Endometrial microvascular endothelial cells (primary cell): ENCODE measurements around the gene SAP30L. TPM values are rescaled to one million over a fixed set of nuclear protein-coding genes. Genes with fewer than 3 reads are reported as not detected.

Experiments used
- in situ Hi-C: cut with HindIII; loops from 2 replicates; pipeline ENCODE4 v1.10.0; 2017; ENCODE audit warnings: low sequenced_read_pairs, low pct_unique_long_range_greater_than_20kb; ENCODE audit errors: inconsistent ontology term
- total RNA-seq: library from RNA; depleted of rRNA; stranded (reverse); fragments of >200 nt; gene quantifications from one replicate; pipeline ENCODE4 v1.2.3, GENCODE V29; 2015; ENCODE audit errors: inconsistent ontology term

Gene SAP30L
- total RNA-seq, 1 donor from 2014 or later, result 7.3 TPM

DNA sequence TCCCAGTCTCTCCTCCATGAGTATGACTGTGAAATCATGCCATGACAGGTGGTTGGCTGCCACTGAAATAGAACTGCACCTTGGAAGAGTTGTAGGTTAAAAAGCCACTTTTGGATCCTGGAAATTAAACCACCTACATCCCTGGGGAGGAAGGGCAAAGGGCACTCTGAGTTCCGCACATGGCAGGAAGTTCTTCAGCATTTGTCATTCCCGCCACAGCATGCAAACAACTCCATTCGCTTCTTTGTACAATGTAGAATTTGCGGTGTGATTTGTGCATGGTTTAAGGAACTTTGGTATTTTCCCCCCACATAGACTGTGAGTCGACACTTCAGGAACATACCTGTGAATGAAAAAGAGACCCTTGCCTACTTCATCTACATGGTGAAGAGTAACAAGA is 9.8 kb downstream of the SAP30L start:
- in situ Hi-C loops, result no loop called here

DNA sequence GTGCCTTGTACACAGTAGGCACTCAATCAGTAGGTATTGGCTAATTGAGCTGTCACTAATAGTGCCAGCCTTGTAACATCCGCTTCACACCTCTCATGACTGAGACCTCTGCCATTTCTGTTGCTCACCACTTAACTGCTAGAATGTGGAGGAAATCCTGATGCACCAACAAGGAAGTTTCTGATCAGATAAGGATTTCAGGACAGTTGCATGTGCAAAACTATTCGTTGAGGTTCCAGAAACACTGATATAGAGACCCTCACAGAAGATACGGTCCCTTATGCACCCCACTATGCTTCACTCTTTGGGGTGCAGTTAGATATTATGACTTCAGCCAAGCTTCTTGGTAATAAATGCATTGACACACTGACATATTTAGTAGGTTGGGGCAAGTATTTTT is 10.7 kb downstream of the SAP30L start:
- in situ Hi-C loops, result no loop called here

DNA sequence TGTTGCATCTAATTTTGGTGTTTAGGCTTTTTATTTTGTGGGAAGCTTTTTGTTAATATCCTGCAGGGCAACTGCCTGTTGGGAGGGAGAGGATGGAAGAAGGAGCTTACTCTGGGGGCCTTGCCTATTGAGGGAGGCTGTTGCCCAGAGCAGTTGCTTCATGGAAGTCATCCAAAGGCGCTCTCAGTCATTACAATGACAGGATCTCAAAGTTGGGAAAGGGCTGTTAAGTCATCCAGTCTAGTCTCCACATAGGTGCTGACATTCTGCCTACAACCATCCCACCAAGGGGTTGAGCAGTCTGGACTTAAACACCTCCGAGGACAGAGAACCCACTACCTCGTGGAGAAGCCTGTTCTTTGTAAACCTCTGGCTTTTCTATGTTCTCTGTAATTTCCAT is 13.2 kb downstream of the SAP30L start:
- in situ Hi-C loops, result no loop called here

- in situ Hi-C loops, result no loop called here
These were observed 14.4 kb downstream of the SAP30L start for GRCh38 chr5:154460172-154460571.

DNA sequence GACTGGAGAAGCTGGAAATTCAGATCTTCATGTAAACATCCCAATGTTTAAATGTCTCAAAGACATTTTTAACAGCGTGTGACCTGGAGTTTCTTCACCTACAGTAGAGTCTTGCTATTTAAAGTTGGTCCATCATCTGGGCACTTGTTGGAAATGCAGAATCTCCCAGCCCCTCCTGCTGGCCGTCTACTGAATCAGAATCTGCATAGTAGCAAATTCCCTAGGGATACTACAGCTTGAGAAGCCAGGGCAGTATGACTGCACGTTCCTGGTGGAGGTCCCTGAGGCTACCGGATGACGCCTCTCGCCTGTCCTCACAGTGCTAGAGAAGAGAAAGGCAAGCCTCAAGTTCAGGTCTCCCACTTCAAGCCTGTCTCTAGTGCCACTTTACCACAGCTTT is 15.7 kb downstream of the SAP30L start:
- in situ Hi-C loops, result no loop called here

DNA sequence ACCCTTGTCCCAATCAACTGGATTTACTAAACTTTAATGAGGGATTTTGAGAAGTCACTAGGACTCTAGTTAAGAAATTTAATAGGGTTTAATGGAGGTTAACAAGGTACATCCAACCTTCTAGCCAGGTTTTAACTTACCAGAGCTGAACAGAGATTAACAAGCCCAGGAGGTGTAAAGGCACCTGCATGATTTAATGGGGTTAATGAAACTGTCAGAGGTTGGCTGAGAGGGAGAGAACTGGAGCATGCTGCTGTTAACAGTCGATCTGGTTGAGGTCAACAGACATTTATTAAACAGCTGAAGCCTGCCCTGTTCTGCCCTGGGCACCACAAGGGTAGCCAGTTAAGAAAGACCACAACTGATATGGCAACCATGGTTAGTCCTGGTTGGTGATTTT is 18.6 kb downstream of the SAP30L start:
- in situ Hi-C loops, result no loop called here

DNA sequence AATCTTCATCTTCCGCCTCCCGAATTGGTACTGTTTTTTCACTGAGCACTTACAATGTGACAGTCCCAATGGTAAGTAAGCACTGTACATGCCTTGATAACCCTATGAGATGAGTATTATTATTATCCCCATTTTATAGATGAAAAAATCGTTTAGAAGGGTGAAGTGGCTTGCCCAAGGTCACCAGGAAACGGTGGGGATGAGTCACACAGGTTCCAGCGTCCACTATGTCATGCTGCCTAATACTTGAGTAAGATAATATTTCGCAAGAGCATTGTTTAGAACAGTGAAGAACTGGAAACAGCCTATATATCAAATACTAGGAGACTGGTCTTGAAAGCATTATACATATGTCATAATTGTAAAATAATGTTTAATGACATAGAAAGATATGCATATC is 19.4 kb downstream of the SAP30L start:
- in situ Hi-C loops, result no loop called here

DNA sequence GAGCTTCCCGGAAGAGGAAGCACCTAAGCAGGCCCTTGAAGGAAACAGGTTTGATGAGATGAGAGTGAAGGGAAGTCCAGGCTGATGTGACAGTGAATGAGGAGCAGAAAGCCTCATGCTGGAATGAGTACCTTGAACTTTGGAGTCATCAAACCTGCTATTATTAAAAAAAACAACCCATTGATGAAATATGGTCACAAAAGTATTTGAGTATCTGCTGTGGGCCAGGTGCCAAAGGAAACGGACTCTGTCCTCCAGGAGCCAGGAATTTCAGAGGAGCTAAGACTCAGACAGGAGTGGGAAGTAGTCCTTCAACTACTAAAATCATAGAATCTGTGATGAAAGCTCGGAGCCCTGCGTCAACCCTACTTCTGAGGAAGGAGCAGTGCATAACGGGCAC is 20.4 kb downstream of the SAP30L start:
- in situ Hi-C loops, result no loop called here

GRCh38 chr5:154466671-154467070 is 20.9 kb downstream of the SAP30L start:
- in situ Hi-C loops, result no loop called here

GRCh38 chr5:154467655-154468354 is 22.0 kb downstream of the SAP30L start:
- in situ Hi-C loops, result no loop called here

DNA sequence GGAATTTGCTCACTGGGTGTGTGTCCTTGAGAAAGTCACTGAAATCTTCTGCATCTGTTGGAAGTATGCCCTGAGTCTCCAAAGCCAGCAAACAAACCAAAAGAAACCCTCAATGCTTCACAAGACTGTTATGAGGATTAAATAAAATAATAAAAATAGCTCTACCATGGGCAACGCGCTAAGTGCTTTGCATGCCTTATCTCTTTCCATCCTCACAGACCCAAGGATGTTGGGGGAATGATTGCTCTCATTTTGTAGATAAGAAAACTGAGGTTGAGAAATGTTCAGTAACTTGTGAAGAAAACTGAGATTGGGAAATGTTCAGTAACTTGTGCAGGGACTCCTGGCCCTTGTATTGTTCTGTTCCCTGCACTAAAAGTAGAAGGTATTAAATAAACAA is 24.3 kb downstream of the SAP30L start:
- in situ Hi-C loops, result no loop called here

DNA sequence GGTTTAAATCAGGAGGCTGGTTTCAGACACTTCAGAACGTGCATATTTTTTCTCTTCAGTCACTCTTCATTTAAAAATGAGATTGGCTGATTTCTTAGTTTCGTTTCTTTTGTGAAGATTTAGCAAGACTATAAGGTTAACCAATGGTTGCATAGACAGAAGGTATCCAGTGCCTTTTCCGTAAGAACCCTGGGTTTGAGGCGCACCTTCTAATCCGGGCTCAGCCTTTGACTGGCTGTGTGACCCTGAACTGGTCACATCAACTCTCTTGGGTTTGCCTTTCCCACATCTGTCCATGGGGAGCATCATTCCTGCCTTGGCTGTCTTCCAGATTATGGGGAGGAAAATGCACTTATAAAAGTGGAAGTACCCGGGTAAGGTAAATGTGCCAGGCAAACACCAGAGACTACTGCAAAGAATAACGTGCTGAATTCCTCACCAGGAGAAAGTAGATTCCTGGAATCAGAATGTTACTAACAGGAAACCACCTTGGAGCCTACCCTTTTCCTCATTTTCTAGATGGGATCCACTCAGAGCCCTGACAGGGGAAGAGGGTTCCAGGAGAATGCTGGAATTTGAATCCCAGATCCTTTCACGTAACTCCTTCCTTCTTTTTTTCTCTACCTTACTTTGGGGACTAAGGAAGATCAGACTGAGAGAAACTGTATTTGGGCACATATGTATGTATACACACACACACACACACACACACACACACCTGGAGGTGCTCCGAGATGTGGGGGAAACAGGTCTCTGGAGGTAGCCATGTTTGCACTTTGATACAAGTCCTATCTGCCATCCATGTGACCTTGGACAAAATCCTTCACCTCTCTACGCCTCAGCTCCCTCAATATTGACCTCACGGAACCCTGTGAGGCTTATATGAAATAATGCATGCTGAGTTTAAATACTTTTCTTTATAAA is 25.4 kb downstream of the SAP30L start:
- in situ Hi-C loops, result no loop called here

GRCh38 chr5:154472871-154473580 is 27.2 kb downstream of the SAP30L start:
- in situ Hi-C loops, result no loop called here

GRCh38 chr5:154473581-154474283 is 27.9 kb downstream of the SAP30L start:
- in situ Hi-C loops, result no loop called here

DNA sequence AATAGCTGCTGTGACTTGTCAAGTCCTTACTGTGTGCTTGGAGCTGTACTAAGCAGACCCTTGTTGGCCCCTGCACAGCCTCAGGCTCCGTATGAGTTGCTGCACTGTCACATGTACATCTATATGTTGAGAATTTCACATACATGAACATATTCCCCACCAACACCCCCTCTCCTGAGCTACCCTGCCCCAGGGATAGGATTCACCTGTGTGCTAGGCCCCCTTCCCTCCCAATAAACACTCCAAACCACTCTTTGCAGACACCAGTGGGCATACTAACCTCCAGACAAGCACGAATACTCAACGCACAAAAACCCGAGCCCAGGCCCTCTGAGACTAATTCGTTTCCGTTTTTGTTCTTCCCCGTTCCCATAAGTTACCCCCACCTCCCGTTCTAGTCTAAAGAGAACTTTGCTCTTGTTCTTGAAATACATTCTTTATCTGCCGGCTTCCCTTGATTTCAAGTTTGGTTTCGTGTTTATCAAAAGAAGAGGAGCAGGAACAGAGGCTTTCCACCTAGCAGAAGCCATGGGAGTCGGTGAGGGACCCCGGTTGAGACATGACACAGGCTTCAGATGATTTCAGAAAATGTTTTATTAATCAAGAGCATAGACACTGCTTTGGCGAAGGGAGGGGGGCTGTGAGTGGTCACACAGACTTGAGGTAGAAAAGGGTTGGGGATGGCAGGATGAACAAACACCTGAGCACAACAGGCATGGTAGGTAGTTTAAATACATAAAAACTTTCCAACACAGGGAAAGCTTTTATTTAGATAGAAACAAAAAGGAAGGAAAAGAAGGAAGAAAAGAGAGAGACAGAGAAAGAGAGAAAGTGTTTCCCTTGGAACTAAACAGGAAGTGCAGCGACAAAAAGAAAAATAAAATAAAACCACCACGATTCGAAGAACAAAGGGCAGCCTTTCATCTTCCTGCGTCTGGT is 28.9 kb downstream of the SAP30L start:
- in situ Hi-C loops, result no loop called here

GRCh38 chr5:154475591-154476353 is 30.0 kb downstream of the SAP30L start:
- in situ Hi-C loops, result no loop called here
